Dedifferentiated amniotic fluid mesenchymal stem cell (primary cell): ENCODE data around the gene SNRPA.

ENCODE experiments used
- DNase-seq: peaks from one replicate; pipeline ENCODE4 v3.0.0-alpha.2; 2016; ENCODE audit errors: extremely low spot score

The SNRPA gene

GRCh38 chr19:40750874-40751537, at the start of gene SNRPA:
TSS of gene SNRPA (plus strand) at chr19:40751203. CDS start at chr19:40751409, 206 bp downstream.
- DNase-seq, result peak; percentile 99

GRCh38 chr19:40701758-40702157, 49.2 kb upstream of the SNRPA start:
- no peak for DNase-seq

GRCh38 chr19:40702337-40703012, 48.5 kb upstream of the SNRPA start:
- no peak for DNase-seq

GRCh38 chr19:40703029-40703755, 47.8 kb upstream of the SNRPA start:
- DNase-seq, result no peak

- no peak for DNase-seq
Observed at GRCh38 chr19:40704491-40705361, 46.3 kb upstream of the SNRPA start.

GRCh38 chr19:40705362-40705651, 45.7 kb upstream of the SNRPA start:
- DNase-seq, result no peak

- DNase-seq, result no peak
Observed at GRCh38 chr19:40705950-40706619, 44.9 kb upstream of the SNRPA start.

- DNase-seq, result no peak
Observed at GRCh38 chr19:40707615-40708014, 43.4 kb upstream of the SNRPA start.

- DNase-seq, result no peak
Observed at GRCh38 chr19:40709817-40710216, 41.2 kb upstream of the SNRPA start.

GRCh38 chr19:40713939-40714338, 37.1 kb upstream of the SNRPA start:
- DNase-seq, result no peak

- DNase-seq, result peak; percentile 90
Observed at GRCh38 chr19:40714441-40715299, 36.3 kb upstream of the SNRPA start.

GRCh38 chr19:40716031-40716481, 34.9 kb upstream of the SNRPA start:
- DNase-seq, result peak; percentile 38

GRCh38 chr19:40716482-40717324, 34.3 kb upstream of the SNRPA start, which contains the start of the genes COQ8B and ITPKC:
TSS of gene COQ8B (minus strand) at chr19:40716886. CDS start at chr19:40714632, 2,254 bp downstream.
TSS of gene ITPKC (plus strand) at chr19:40717112. CDS start at chr19:40717136, 24 bp downstream.
- DNase-seq, result peak; percentile 98

- no peak for DNase-seq
Observed at GRCh38 chr19:40717325-40717879, 33.6 kb upstream of the SNRPA start.

- no peak for DNase-seq
Observed at GRCh38 chr19:40717880-40718773, 32.9 kb upstream of the SNRPA start.

GRCh38 chr19:40718774-40719391, 32.1 kb upstream of the SNRPA start:
- peak; percentile 44 for DNase-seq

GRCh38 chr19:40719414-40719894, 31.5 kb upstream of the SNRPA start:
- no peak for DNase-seq
